HCT116 (cell line): ENCODE measurements around the gene GDAP1L1. TPM values are rescaled to one million over a fixed set of nuclear protein-coding genes. Genes with fewer than 3 reads are reported as not detected.

ENCODE experiments used
- ATAC-seq: fragments of 200-7000 bp; cut with Tn5 transposase; 2 replicates; pipeline ENCODE4 v1.9.1; 2020; ENCODE audit warnings: mild to moderate bottlenecking, moderate library complexity
- BruUV-seq: library from RNA; stranded (reverse); fragments of 400-500 nt; replicated peaks from 2 replicates; lab custom pipeline; 2021; lab: Mats Ljungman, UMichigan
- CTCF ChIA-PET: fragments of 300-600 bp; sonication (Branson Sonifier 250); formaldehyde crosslinking; loops from one replicate; lab custom pipeline; 2021; ENCODE audit warnings: antibody characterized with exemption; lab: Charles Lee
- POLR2A ChIA-PET: fragments of 300-600, 350-600 bp; sonication (Branson Sonifier 250); formaldehyde crosslinking; loops from one replicate; lab custom pipeline; 2021; ENCODE audit warnings: antibody characterized with exemption; lab: Charles Lee
- RAD21 ChIA-PET, 2 experiments: fragments of 300-600 bp; sonication (Branson Sonifier 250); formaldehyde crosslinking; loops; one replicate each; lab custom pipeline; 2023; ENCODE audit warnings: low total read pairs in 2 of 2; ENCODE audit not compliant: uncharacterized antibody in 2 of 2, unreplicated experiment in 2 of 2, low non-redundant PET in 1 of 2; lab: Charles Lee
- DNase-seq: peaks from one replicate; pipeline ENCODE4 v3.0.0-alpha.2; 2010; ENCODE audit warnings: low read depth, low spot score
- H2AFZ ChIP-seq: fragments of 200-600 bp; shearing (Covaris generic), sonication (generic); 2 replicates; pipeline ENCODE4 v1.6.1; 2017; ENCODE audit warnings: low read depth, mixed run types, mixed read lengths, antibody characterized with exemption, low read length; ENCODE audit not compliant: poor library complexity, severe bottlenecking
- H3K27ac ChIP-seq: 2 replicates; pipeline ENCODE4 v1.5.1; 2012; ENCODE audit warnings: low read depth, low read length
- H3K27me3 ChIP-seq: fragments of 200-600 bp; sonication (generic); 2 replicates; pipeline ENCODE4 v1.6.1; 2016; ENCODE audit warnings: mixed run types, low read length, mixed read lengths; ENCODE audit not compliant: insufficient read depth
- H3K36me3 ChIP-seq, 2 experiments: fragments of 200-500 bp in 1 of 2; fragments of 200-600 bp in 1 of 2; sonication (Bioruptor generic) in 1 of 2; sonication (generic) in 1 of 2; 2 replicates each; pipeline versions ENCODE4 v1.5.1 to v1.6.1; 2014 to 2016; ENCODE audit warnings: low read length in 2 of 2, inconsistent platforms in 1 of 2, mixed read lengths in 1 of 2, mixed run types in 1 of 2; ENCODE audit not compliant: insufficient read depth in 2 of 2, control insufficient read depth in 1 of 2
- H3K4me1 ChIP-seq, 2 experiments: fragments of 200-600 bp in 1 of 2; sonication (generic) in 1 of 2; 2 replicates each; pipeline versions ENCODE4 v1.5.1 to v1.6.1; 2012 to 2017; ENCODE audit warnings: low read length in 2 of 2, inconsistent platforms in 1 of 2, mild to moderate bottlenecking in 1 of 2, mixed read lengths in 1 of 2, mixed run types in 1 of 2, moderate library complexity in 1 of 2; ENCODE audit not compliant: insufficient read depth in 2 of 2, control insufficient read depth in 1 of 2
- H3K4me2 ChIP-seq: fragments of 200-600 bp; sonication (generic); 2 replicates; pipeline ENCODE4 v1.6.1; 2017; ENCODE audit warnings: mixed run types, low read length, mixed read lengths
- H3K4me3 ChIP-seq, 2 experiments: fragments of 200-600 bp in 1 of 2; sonication (generic) in 1 of 2; replicated peaks in 1 of 2; 2 replicates each; pipeline ENCODE4 v1.5.1; 2011 to 2016; ENCODE audit warnings: low read length in 2 of 2, control low read depth in 1 of 2, low read depth in 1 of 2, mild to moderate bottlenecking in 1 of 2, mixed read lengths in 1 of 2, mixed run types in 1 of 2
- H3K79me2 ChIP-seq: fragments of 200-600 bp; sonication (generic); 2 replicates; pipeline ENCODE4 v1.6.1; 2017; ENCODE audit warnings: mild to moderate bottlenecking, mixed run types, low read length, moderate library complexity, mixed read lengths; ENCODE audit not compliant: insufficient read depth
- H3K9ac ChIP-seq: fragments of 200-600 bp; sonication (generic); 2 replicates; pipeline ENCODE4 v1.6.1; 2016; ENCODE audit warnings: low read length, mixed read lengths
- H3K9me2 ChIP-seq: fragments of 200-600 bp; sonication (generic), shearing (Covaris generic); 2 replicates; pipeline ENCODE4 v1.6.1; 2017; ENCODE audit warnings: mixed run types, mild to moderate bottlenecking, moderate library complexity; ENCODE audit not compliant: insufficient read depth
- H3K9me3 ChIP-seq, 2 experiments: fragments of 200-500 bp in 1 of 2; fragments of 200-600 bp in 1 of 2; sonication (Bioruptor generic) in 1 of 2; sonication (generic) in 1 of 2; 2 replicates each; pipeline ENCODE4 v1.6.1; 2014 to 2017; ENCODE audit warnings: low read length in 2 of 2, mixed read lengths in 2 of 2, inconsistent platforms in 1 of 2, low read depth in 1 of 2, mild to moderate bottlenecking in 1 of 2, mixed run types in 1 of 2, moderate library complexity in 1 of 2; ENCODE audit not compliant: control insufficient read depth in 1 of 2, insufficient read depth in 1 of 2
- H4K20me1 ChIP-seq: fragments of 200-600 bp; sonication (generic), shearing (Covaris generic); 2 replicates; pipeline ENCODE4 v1.6.1; 2017; ENCODE audit warnings: mixed run types, mild to moderate bottlenecking, moderate library complexity; ENCODE audit not compliant: insufficient read depth
- CBX3 ChIP-seq: IDR thresholded peaks from 2 replicates; pipeline ENCODE4 v1.6.1; 2012; ENCODE audit warnings: low read depth
- CEBPB ChIP-seq: IDR thresholded peaks from 2 replicates; pipeline ENCODE4 v1.6.1; 2012; ENCODE audit warnings: low read depth
- POLR2AphosphoS5 ChIP-seq: IDR thresholded peaks from 2 replicates; pipeline ENCODE4 v1.6.1; 2011; ENCODE audit warnings: mild to moderate bottlenecking, low read depth, low read length, moderate library complexity
- intact Hi-C: fragments of 100-400 bp; cut with micrococcal nuclease; formaldehyde crosslinking; loops from 2 replicates; pipeline ENCODE4 v1.10.0; 2022
- total RNA-seq: library from RNA; stranded (reverse); gene quantifications from one replicate; pipeline ENCODE4 v1.2.1, GENCODE V29; 2021; ENCODE audit not compliant: unreplicated experiment
- TF ChIP-seq, protein P1 (sequence below): IDR thresholded peaks from 2 replicates; pipeline ENCODE4 v1.6.1; 2012
- TF ChIP-seq, protein P2 (sequence below), 3 experiments: fragments of 200-600 bp in 1 of 3; sonication (generic) in 1 of 3; IDR thresholded peaks in 2 of 3; conservative IDR thresholded peaks in 1 of 3; 2 replicates each; pipeline ENCODE4 v1.5.1; 2012 to 2017; ENCODE audit warnings: low read depth in 2 of 3, low read length in 2 of 3, antibody characterized with exemption in 1 of 3, borderline replicate concordance in 1 of 3, control low read depth in 1 of 3, mild to moderate bottlenecking in 1 of 3, mixed read lengths in 1 of 3, mixed run types in 1 of 3, moderate library complexity in 1 of 3; ENCODE audit not compliant: insufficient read depth in 1 of 3

GDAP1L1 gene
- total RNA-seq, 1 experiment from 2014 or later = not detected

DNA sequence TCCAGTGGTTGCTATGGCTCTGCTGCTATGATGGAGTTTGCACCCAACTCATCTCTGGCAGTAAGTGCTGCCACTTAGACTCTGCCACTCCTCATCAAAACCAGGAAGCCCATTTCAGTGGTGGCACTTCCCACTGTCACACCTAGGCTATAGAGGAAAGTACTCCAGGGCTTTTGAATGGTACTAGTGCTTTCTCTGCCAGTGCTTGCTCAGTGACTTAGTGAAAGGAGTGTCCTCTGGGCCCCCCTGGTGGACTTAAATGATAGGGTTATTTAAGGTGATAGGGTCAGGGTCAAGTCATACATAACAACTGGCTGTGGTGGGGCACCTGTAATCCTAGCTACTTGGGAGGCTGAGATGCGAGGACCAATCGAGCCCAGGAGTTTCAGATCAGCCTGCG is 41.1 kb downstream of the GDAP1L1 start:
- Histone ChIP-seq H3K4me3 (no peak overlapping the region), H3K9ac (no peak overlapping the region), H3K79me2 (no peaks in the 10 kb centered on the region), H4K20me1 (no peaks in the 10 kb centered on the region), H2AFZ (no peak overlapping the region), H3K27me3 (no peaks in the 10 kb centered on the region), H3K36me3 (no peaks in the 10 kb centered on the region), H3K4me1 (no peaks in the 10 kb centered on the region), H3K9me3 (no peaks in the 10 kb centered on the region), H3K9me2 (no peaks in the 10 kb centered on the region), H3K4me2 (no peak overlapping the region), H3K27ac (no peak overlapping the region)
- POLR2A ChIA-PET = no interaction called here
- CTCF ChIA-PET = no interaction called here
- no TSS peak for BruUV-seq
- intact Hi-C loops = no loop called here
- ATAC-seq (no peak), DNase-seq (no peak)
- RAD21 ChIA-PET = no interaction called here
- TF ChIP-seq, protein P1, sequence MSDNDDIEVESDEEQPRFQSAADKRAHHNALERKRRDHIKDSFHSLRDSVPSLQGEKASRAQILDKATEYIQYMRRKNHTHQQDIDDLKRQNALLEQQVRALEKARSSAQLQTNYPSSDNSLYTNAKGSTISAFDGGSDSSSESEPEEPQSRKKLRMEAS = no peak
- TF ChIP-seq, protein P2, sequence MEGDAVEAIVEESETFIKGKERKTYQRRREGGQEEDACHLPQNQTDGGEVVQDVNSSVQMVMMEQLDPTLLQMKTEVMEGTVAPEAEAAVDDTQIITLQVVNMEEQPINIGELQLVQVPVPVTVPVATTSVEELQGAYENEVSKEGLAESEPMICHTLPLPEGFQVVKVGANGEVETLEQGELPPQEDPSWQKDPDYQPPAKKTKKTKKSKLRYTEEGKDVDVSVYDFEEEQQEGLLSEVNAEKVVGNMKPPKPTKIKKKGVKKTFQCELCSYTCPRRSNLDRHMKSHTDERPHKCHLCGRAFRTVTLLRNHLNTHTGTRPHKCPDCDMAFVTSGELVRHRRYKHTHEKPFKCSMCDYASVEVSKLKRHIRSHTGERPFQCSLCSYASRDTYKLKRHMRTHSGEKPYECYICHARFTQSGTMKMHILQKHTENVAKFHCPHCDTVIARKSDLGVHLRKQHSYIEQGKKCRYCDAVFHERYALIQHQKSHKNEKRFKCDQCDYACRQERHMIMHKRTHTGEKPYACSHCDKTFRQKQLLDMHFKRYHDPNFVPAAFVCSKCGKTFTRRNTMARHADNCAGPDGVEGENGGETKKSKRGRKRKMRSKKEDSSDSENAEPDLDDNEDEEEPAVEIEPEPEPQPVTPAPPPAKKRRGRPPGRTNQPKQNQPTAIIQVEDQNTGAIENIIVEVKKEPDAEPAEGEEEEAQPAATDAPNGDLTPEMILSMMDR (IDR thresholded peaks at IDR 0.05 in 2 of 3, conservative IDR thresholded peaks at IDR 0.05 in 1 of 3; ENCODE audit: borderline replicate concordance in 1 of 3, insufficient read depth in 1 of 3, low read depth in 2 of 3, low read length in 2 of 3) = 0 out of 6 replicates have a peak, but pooled peaks of 1 of the 3 experiments have one; percentile 4

DNA sequence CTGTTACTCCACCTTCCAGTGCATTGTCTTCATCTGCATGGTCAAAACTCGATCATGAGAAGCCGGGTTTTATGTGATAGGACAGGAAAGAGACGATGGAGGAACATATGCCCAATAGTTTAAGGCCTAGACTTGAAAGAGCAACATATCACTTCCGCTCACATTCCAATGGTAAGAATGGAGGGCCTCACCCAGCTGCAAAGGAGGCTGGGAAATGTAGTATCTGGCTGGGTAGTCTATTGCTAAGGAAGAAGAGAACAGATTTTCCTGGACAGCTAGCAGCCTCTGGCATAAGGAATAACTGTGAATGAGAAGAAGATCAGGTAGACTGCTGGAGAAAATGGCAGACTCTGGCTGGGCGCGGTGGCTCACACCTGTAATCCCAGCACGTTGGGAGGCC is 44.6 kb downstream of the GDAP1L1 start:
- TF ChIP-seq POLR2AphosphoS5 = no peak
- no peak for TF ChIP-seq CBX3
- no peak for TF ChIP-seq CEBPB
- TF ChIP-seq, all 23 proteins: peak for 0
- H3K79me2 ChIP-seq = no peaks in the 10 kb centered on the region
- intact Hi-C loops = no loop called here
- ChIA-PET POLR2A (no interaction called here), CTCF (no interaction called here), RAD21 (no interaction called here)
- no peak overlapping the region for H2AFZ ChIP-seq
- H3K36me3 ChIP-seq = no peaks in the 10 kb centered on the region
- no peak overlapping the region for H3K4me2 ChIP-seq
- ATAC-seq = no peak
- no peak overlapping the region for H3K27ac ChIP-seq
- BruUV-seq = no TSS peak
- no peaks in the 10 kb centered on the region for H4K20me1 ChIP-seq
- no peak for DNase-seq
- no peaks in the 10 kb centered on the region for H3K4me1 ChIP-seq
- no peak overlapping the region for H3K4me3 ChIP-seq
- no peaks in the 10 kb centered on the region for H3K27me3 ChIP-seq
- no peaks in the 10 kb centered on the region for H3K9me3 ChIP-seq
- H3K9me2 ChIP-seq = no peaks in the 10 kb centered on the region
- no peak overlapping the region for H3K9ac ChIP-seq
